ENCODE data around the gene GRIN2A. TPM values are rescaled to one million over a fixed set of nuclear protein-coding genes. Genes with fewer than 3 reads are reported as not detected.

GRIN2A gene
- total RNA-seq, 4 donors from 2014 or later = 0.35 to 7.4 (median 1.5) TPM

GRCh38 chr16:10111156-10111761, 71.0 kb downstream of the GRIN2A start:
- Histone ChIP-seq H3K36me3 (no peaks in the 10 kb centered on the region), H3K4me3 (no peak overlapping the region), H3K27me3 (no peaks in the 10 kb centered on the region), H3K27ac (no peak overlapping the region), H3K9me3 (no peaks in the 10 kb centered on the region), H3K4me1 (no peaks in the 10 kb centered on the region)
- TF ChIP-seq POLR2A (IDR thresholded peaks at IDR 0.05) (no peak), CTCF (IDR thresholded peaks at IDR 0.05) (no peak)
- no peak for DNase-seq

- Histone ChIP-seq H3K27ac (no peak overlapping the region), H3K9me3 (no peaks in the 10 kb centered on the region), H3K4me3 (no peak overlapping the region), H3K27me3 (no peaks in the 10 kb centered on the region), H3K36me3 (no peaks in the 10 kb centered on the region), H3K4me1 (no peaks in the 10 kb centered on the region)
- no peak for TF ChIP-seq CTCF (IDR thresholded peaks at IDR 0.05)
- no peak for TF ChIP-seq POLR2A (IDR thresholded peaks at IDR 0.05)
- no peak for DNase-seq
Observed at GRCh38 chr16:10110552-10110951, 71.7 kb downstream of the GRIN2A start.

- no peak overlapping the region for H3K27ac ChIP-seq
- no peaks in the 10 kb centered on the region for H3K27me3 ChIP-seq
- H3K4me1 ChIP-seq = no peaks in the 10 kb centered on the region
- no peak overlapping the region for H3K4me3 ChIP-seq
- no peak for TF ChIP-seq POLR2A (IDR thresholded peaks at IDR 0.05)
- no peak for TF ChIP-seq CTCF (IDR thresholded peaks at IDR 0.05)
- no peaks in the 10 kb centered on the region for H3K36me3 ChIP-seq
- no peaks in the 10 kb centered on the region for H3K9me3 ChIP-seq
- no peak for DNase-seq
Observed at GRCh38 chr16:10107081-10107480, 75.1 kb downstream of the GRIN2A start.

- TF ChIP-seq POLR2A (IDR thresholded peaks at IDR 0.05) = no peak
- Histone ChIP-seq H3K27ac (no peak overlapping the region), H3K9me3 (no peaks in the 10 kb centered on the region), H3K36me3 (no peaks in the 10 kb centered on the region), H3K4me1 (no peaks in the 10 kb centered on the region), H3K4me3 (no peak overlapping the region), H3K27me3 (no peaks in the 10 kb centered on the region)
- DNase-seq = no peak
Observed at GRCh38 chr16:10103700-10104099, 78.5 kb downstream of the GRIN2A start.

GRCh38 chr16:10103118-10103517, 79.1 kb downstream of the GRIN2A start:
- no peaks in the 10 kb centered on the region for H3K27me3 ChIP-seq
- H3K4me1 ChIP-seq = no peaks in the 10 kb centered on the region
- H3K36me3 ChIP-seq = no peaks in the 10 kb centered on the region
- no peak overlapping the region for H3K27ac ChIP-seq
- H3K4me3 ChIP-seq = no peak overlapping the region
- TF ChIP-seq CTCF (IDR thresholded peaks at IDR 0.05) (no peak), POLR2A (IDR thresholded peaks at IDR 0.05) (no peak)
- no peak for DNase-seq
- H3K9me3 ChIP-seq = no peaks in the 10 kb centered on the region

GRCh38 chr16:10100829-10101228, 81.4 kb downstream of the GRIN2A start:
- H3K9me3 ChIP-seq = no peaks in the 10 kb centered on the region
- TF ChIP-seq POLR2A (IDR thresholded peaks at IDR 0.05) (no peak), CTCF (IDR thresholded peaks at IDR 0.05) (no peak)
- DNase-seq = no peak
- H3K27ac ChIP-seq = no peak overlapping the region
- no peaks in the 10 kb centered on the region for H3K4me1 ChIP-seq
- H3K36me3 ChIP-seq = no peaks in the 10 kb centered on the region
- no peak overlapping the region for H3K4me3 ChIP-seq
- no peaks in the 10 kb centered on the region for H3K27me3 ChIP-seq

All from Peyer's patch (tissue), 4 donors.